ENCODE measurements around the gene PPM1E.

The PPM1E gene

GRCh38 chr17:58755577-58756245 is at the start of gene PPM1E:
TSS of gene PPM1E (plus strand) at chr17:58755854.
- H3K4me1 ChIP-seq (ENCODE audit: control insufficient read depth, insufficient read depth, low read length) = peaks cover 7% of the 10 kb centered on the region
- H3K9ac ChIP-seq (ENCODE audit: low read length in 2 of 2) = no peak within 1 kb of the TSS
- no peaks in the 10 kb centered on the region for H3K9me3 ChIP-seq (ENCODE audit: control insufficient read depth in 2 of 2, low read length in 2 of 2)
- H3K27ac ChIP-seq (ENCODE audit: low read length) = no peak within 1 kb of the TSS
- no peaks in the 10 kb centered on the region for H3K36me3 ChIP-seq (ENCODE audit: control insufficient read depth in 2 of 2, insufficient read depth in 2 of 2, low read length in 2 of 2)
- H3K4me3 ChIP-seq (ENCODE audit: low read length in 2 of 2) = peak within 1 kb of the TSS; percentile 52 to 76
- H3K27me3 ChIP-seq (ENCODE audit: control insufficient read depth in 1 of 2, insufficient read depth in 2 of 2, low read length in 2 of 2) = peaks cover 10 to 30% of the 10 kb centered on the region in 2 donors

- Histone ChIP-seq H3K27me3 (ENCODE audit: control insufficient read depth in 1 of 2, insufficient read depth in 2 of 2, low read length in 2 of 2) (no peaks in the 10 kb centered on the region), H3K36me3 (ENCODE audit: control insufficient read depth in 2 of 2, insufficient read depth in 2 of 2, low read length in 2 of 2) (peaks cover 10 to 19% of the 10 kb centered on the region in 2 donors), H3K4me3 (ENCODE audit: low read length in 2 of 2) (no peak overlapping the region), H3K9me3 (ENCODE audit: control insufficient read depth in 2 of 2, low read length in 2 of 2) (no peaks in the 10 kb centered on the region), H3K9ac (ENCODE audit: low read length in 2 of 2) (no peak overlapping the region), H3K27ac (ENCODE audit: low read length) (no peak overlapping the region), H3K4me1 (ENCODE audit: control insufficient read depth, insufficient read depth, low read length) (no peaks in the 10 kb centered on the region)
Observed at GRCh38 chr17:58706351-58707140, 49.1 kb upstream of the PPM1E start.

GRCh38 chr17:58710948-58711552 is 44.6 kb upstream of the PPM1E start:
- no peak overlapping the region for H3K4me3 ChIP-seq (ENCODE audit: low read length in 2 of 2)
- no peaks in the 10 kb centered on the region for H3K27me3 ChIP-seq (ENCODE audit: control insufficient read depth in 1 of 2, insufficient read depth in 2 of 2, low read length in 2 of 2)
- no peaks in the 10 kb centered on the region for H3K4me1 ChIP-seq (ENCODE audit: control insufficient read depth, insufficient read depth, low read length)
- H3K36me3 ChIP-seq (ENCODE audit: control insufficient read depth in 2 of 2, insufficient read depth in 2 of 2, low read length in 2 of 2) = peaks cover 8 to 12% of the 10 kb centered on the region in 2 donors
- no peak overlapping the region for H3K9ac ChIP-seq (ENCODE audit: low read length in 2 of 2)
- no peaks in the 10 kb centered on the region for H3K9me3 ChIP-seq (ENCODE audit: control insufficient read depth in 2 of 2, low read length in 2 of 2)
- no peak overlapping the region for H3K27ac ChIP-seq (ENCODE audit: low read length)

- no peak overlapping the region for H3K27ac ChIP-seq (ENCODE audit: low read length)
- H3K9ac ChIP-seq (ENCODE audit: low read length in 2 of 2) = no peak overlapping the region
- H3K9me3 ChIP-seq (ENCODE audit: control insufficient read depth in 2 of 2, low read length in 2 of 2) = no peaks in the 10 kb centered on the region
- no peaks in the 10 kb centered on the region for H3K27me3 ChIP-seq (ENCODE audit: control insufficient read depth in 1 of 2, insufficient read depth in 2 of 2, low read length in 2 of 2)
- no peak overlapping the region for H3K4me3 ChIP-seq (ENCODE audit: low read length in 2 of 2)
- peaks cover 6 to 7% of the 10 kb centered on the region in 2 donors for H3K36me3 ChIP-seq (ENCODE audit: control insufficient read depth in 2 of 2, insufficient read depth in 2 of 2, low read length in 2 of 2)
- no peaks in the 10 kb centered on the region for H3K4me1 ChIP-seq (ENCODE audit: control insufficient read depth, insufficient read depth, low read length)
Observed at GRCh38 chr17:58722274-58722673, 33.4 kb upstream of the PPM1E start.

GRCh38 chr17:58722696-58723095 is 33.0 kb upstream of the PPM1E start:
- peaks cover 6 to 7% of the 10 kb centered on the region in 2 donors for H3K36me3 ChIP-seq (ENCODE audit: control insufficient read depth in 2 of 2, insufficient read depth in 2 of 2, low read length in 2 of 2)
- H3K4me3 ChIP-seq (ENCODE audit: low read length in 2 of 2) = no peak overlapping the region
- H3K27ac ChIP-seq (ENCODE audit: low read length) = no peak overlapping the region
- no peaks in the 10 kb centered on the region for H3K9me3 ChIP-seq (ENCODE audit: control insufficient read depth in 2 of 2, low read length in 2 of 2)
- no peak overlapping the region for H3K9ac ChIP-seq (ENCODE audit: low read length in 2 of 2)
- H3K4me1 ChIP-seq (ENCODE audit: control insufficient read depth, insufficient read depth, low read length) = no peaks in the 10 kb centered on the region
- no peaks in the 10 kb centered on the region for H3K27me3 ChIP-seq (ENCODE audit: control insufficient read depth in 1 of 2, insufficient read depth in 2 of 2, low read length in 2 of 2)

GRCh38 chr17:58728798-58729197 is 26.9 kb upstream of the PPM1E start:
- Histone ChIP-seq H3K4me1 (ENCODE audit: control insufficient read depth, insufficient read depth, low read length) (no peaks in the 10 kb centered on the region), H3K9me3 (ENCODE audit: control insufficient read depth in 2 of 2, low read length in 2 of 2) (no peaks in the 10 kb centered on the region), H3K27me3 (ENCODE audit: control insufficient read depth in 1 of 2, insufficient read depth in 2 of 2, low read length in 2 of 2) (no peaks in the 10 kb centered on the region), H3K9ac (ENCODE audit: low read length in 2 of 2) (no peak overlapping the region), H3K36me3 (ENCODE audit: control insufficient read depth in 2 of 2, insufficient read depth in 2 of 2, low read length in 2 of 2) (peaks cover 0 to 2% of the 10 kb centered on the region in 2 donors), H3K27ac (ENCODE audit: low read length) (no peak overlapping the region), H3K4me3 (ENCODE audit: low read length in 2 of 2) (no peak overlapping the region)

GRCh38 chr17:58730937-58731336 is 24.7 kb upstream of the PPM1E start:
- no peaks in the 10 kb centered on the region for H3K9me3 ChIP-seq (ENCODE audit: control insufficient read depth in 2 of 2, low read length in 2 of 2)
- no peaks in the 10 kb centered on the region for H3K27me3 ChIP-seq (ENCODE audit: control insufficient read depth in 1 of 2, insufficient read depth in 2 of 2, low read length in 2 of 2)
- no peak overlapping the region for H3K27ac ChIP-seq (ENCODE audit: low read length)
- no peaks in the 10 kb centered on the region for H3K4me1 ChIP-seq (ENCODE audit: control insufficient read depth, insufficient read depth, low read length)
- H3K4me3 ChIP-seq (ENCODE audit: low read length in 2 of 2) = no peak overlapping the region
- H3K9ac ChIP-seq (ENCODE audit: low read length in 2 of 2) = no peak overlapping the region
- peaks cover 0 to 4% of the 10 kb centered on the region in 2 donors for H3K36me3 ChIP-seq (ENCODE audit: control insufficient read depth in 2 of 2, insufficient read depth in 2 of 2, low read length in 2 of 2)

- H3K27me3 ChIP-seq (ENCODE audit: control insufficient read depth in 1 of 2, insufficient read depth in 2 of 2, low read length in 2 of 2) = no peaks in the 10 kb centered on the region
- H3K9me3 ChIP-seq (ENCODE audit: control insufficient read depth in 2 of 2, low read length in 2 of 2) = no peaks in the 10 kb centered on the region
- H3K4me3 ChIP-seq (ENCODE audit: low read length in 2 of 2) = no peak overlapping the region
- no peaks in the 10 kb centered on the region for H3K4me1 ChIP-seq (ENCODE audit: control insufficient read depth, insufficient read depth, low read length)
- no peak overlapping the region for H3K9ac ChIP-seq (ENCODE audit: low read length in 2 of 2)
- H3K36me3 ChIP-seq (ENCODE audit: control insufficient read depth in 2 of 2, insufficient read depth in 2 of 2, low read length in 2 of 2) = peaks cover 0 to 4% of the 10 kb centered on the region in 2 donors
- no peak overlapping the region for H3K27ac ChIP-seq (ENCODE audit: low read length)
Observed at GRCh38 chr17:58734040-58734439, 21.6 kb upstream of the PPM1E start.

GRCh38 chr17:58734811-58735210 is 20.8 kb upstream of the PPM1E start:
- H3K27me3 ChIP-seq (ENCODE audit: control insufficient read depth in 1 of 2, insufficient read depth in 2 of 2, low read length in 2 of 2) = no peaks in the 10 kb centered on the region
- H3K9me3 ChIP-seq (ENCODE audit: control insufficient read depth in 2 of 2, low read length in 2 of 2) = no peaks in the 10 kb centered on the region
- H3K4me3 ChIP-seq (ENCODE audit: low read length in 2 of 2) = no peak overlapping the region
- no peak overlapping the region for H3K9ac ChIP-seq (ENCODE audit: low read length in 2 of 2)
- peaks cover 0 to 4% of the 10 kb centered on the region in 2 donors for H3K36me3 ChIP-seq (ENCODE audit: control insufficient read depth in 2 of 2, insufficient read depth in 2 of 2, low read length in 2 of 2)
- no peaks in the 10 kb centered on the region for H3K4me1 ChIP-seq (ENCODE audit: control insufficient read depth, insufficient read depth, low read length)
- H3K27ac ChIP-seq (ENCODE audit: low read length) = no peak overlapping the region

GRCh38 chr17:58741121-58741625 is 14.5 kb upstream of the PPM1E start:
- Histone ChIP-seq H3K36me3 (ENCODE audit: control insufficient read depth in 2 of 2, insufficient read depth in 2 of 2, low read length in 2 of 2) (no peaks in the 10 kb centered on the region), H3K9me3 (ENCODE audit: control insufficient read depth in 2 of 2, low read length in 2 of 2) (no peaks in the 10 kb centered on the region), H3K4me3 (ENCODE audit: low read length in 2 of 2) (no peak overlapping the region), H3K27ac (ENCODE audit: low read length) (no peak overlapping the region), H3K9ac (ENCODE audit: low read length in 2 of 2) (no peak overlapping the region), H3K4me1 (ENCODE audit: control insufficient read depth, insufficient read depth, low read length) (no peaks in the 10 kb centered on the region), H3K27me3 (ENCODE audit: control insufficient read depth in 1 of 2, insufficient read depth in 2 of 2, low read length in 2 of 2) (no peaks in the 10 kb centered on the region)
